Left ventricle myocardium superior (tissue), 1 donor: ENCODE data around the gene GMDS. TPM values are rescaled to one million over a fixed set of nuclear protein-coding genes. Genes with fewer than 3 reads are reported as not detected.

ENCODE experiments used
- ATAC-seq: fragments of 200-7000 bp; cut with Tn5 transposase; one replicate; pipeline ENCODE4 v1.9.1; 2020; ENCODE audit warnings: mild to moderate bottlenecking, moderate library complexity
- DNase-seq: peaks from one replicate; pipeline ENCODE4 v3.0.0-alpha.2; 2020
- intact Hi-C: fragments of 100-400 bp; cut with micrococcal nuclease; formaldehyde crosslinking; loops from one replicate; pipeline ENCODE4 v1.11.0; 2022
- total RNA-seq: library from RNA; stranded (reverse); fragmentation: NEBNext Ultra II Directional; extraction: Animal tissue kit (Norgen Biotek cat#: 25700); gene quantifications from one replicate; pipeline ENCODE4 v1.2.1, GENCODE V29; 2021
- donor health status: DM: no; HTN: yes; CAD: no; lungs with severe emphysema.

The GMDS gene
- total RNA-seq, 1 donor from 2014 or later: 6.4 TPM

- intact Hi-C loops: no loop called here
- ATAC-seq (no peak), DNase-seq (no peak)
Measured at GRCh38 chr6:1984346-1984994, 260.9 kb downstream of the GMDS start.

DNA sequence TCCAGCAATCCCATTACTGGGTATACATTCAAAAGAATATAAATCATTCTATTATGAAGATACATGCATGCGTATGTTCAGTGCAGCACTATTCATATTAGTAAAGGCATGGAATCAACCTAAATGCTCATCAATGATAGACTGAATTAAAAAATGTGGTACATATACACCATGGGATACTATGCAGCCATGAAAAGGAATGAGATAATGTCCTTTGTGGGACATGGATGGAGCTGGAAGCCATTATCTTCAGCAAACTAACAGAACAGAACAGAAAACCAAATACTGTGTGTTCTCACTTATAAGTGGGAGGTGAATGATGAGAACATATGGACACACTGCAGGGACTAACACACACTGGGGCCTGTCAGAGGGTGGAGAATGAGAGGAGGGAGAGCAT lies 261.6 kb downstream of the GMDS start:
- no peak for DNase-seq
- no peak for ATAC-seq
- intact Hi-C loops: no loop called here

DNA sequence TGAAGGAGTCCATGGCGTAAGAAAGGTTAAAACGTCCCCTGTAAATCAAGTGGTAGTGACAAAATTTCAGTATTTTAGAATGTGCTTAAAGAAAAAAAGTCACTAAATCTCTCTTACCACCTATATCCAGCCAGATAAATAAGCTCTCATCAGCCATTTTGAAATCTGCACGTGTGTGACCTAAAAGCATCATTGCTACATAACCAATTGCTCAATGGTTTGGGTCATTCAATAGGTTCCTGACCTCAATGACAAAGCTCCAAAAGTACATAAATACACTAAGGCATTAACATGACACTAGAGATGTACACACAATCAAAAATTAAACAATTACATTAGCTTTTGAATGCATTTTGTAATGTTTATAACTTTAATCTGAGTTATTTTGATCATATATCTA lies 272.4 kb downstream of the GMDS start:
- no peak for DNase-seq
- ATAC-seq: no peak
- intact Hi-C loops: no loop called here

GRCh38 chr6:1971612-1972011 lies 273.8 kb downstream of the GMDS start:
- DNase-seq (no peak), ATAC-seq (no peak)
- intact Hi-C loops: no loop called here

- intact Hi-C loops: no loop called here
- no peak for ATAC-seq
- DNase-seq: no peak
Measured at GRCh38 chr6:1970151-1970561, 275.2 kb downstream of the GMDS start.

DNA sequence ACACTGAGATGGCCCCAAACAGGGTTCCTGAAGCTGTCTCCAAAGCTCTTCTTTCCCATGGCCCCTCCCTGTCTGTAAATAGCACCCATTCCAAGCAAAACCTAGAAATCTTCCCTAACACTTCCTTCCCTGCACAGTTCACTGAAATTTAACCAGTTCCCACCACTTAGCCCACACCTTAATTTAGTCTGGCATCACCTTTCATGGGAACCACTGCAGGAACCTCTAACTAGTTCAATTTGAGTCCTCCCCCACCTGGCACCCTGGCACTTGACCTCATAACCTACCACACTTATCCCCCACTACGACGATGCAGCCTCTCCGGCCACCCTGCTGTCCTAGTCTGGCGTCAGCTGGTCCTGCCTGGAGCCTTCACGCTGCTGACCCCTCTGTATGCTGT lies 278.7 kb downstream of the GMDS start:
- intact Hi-C loops: no loop called here
- DNase-seq (no peak), ATAC-seq (no peak)

DNA sequence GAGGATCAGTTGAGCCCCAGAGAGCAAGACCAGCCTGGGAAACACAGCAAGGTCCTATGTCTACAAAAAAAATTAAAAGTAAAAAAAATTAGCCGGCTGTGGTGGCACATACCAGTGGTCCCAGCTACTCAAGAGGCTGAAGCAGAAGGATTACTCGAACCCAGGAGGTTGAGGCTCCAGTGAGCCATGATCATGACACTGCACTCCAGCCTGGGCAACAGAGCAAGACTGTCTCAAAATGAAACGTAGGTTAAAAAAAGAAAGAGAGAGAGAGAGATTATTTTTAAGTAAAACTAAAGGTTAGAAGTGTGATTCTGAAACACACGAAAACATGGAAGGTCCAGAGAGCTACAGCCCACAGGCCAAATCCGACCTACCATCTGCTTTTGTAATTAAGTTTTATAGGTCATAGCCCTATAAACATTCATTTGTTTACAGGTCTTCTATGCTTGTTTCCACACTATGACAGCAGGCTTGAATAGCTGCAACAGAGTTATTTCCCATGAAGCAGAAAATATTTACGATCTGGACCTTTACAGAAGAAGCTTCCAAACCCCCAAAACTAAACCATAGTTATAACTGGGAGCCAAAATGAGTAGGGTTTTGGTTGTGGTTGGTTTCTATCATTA lies 279.7 kb downstream of the GMDS start:
- ATAC-seq (peak; percentile 58), DNase-seq (no peak)
- intact Hi-C loops: no loop called here

DNA sequence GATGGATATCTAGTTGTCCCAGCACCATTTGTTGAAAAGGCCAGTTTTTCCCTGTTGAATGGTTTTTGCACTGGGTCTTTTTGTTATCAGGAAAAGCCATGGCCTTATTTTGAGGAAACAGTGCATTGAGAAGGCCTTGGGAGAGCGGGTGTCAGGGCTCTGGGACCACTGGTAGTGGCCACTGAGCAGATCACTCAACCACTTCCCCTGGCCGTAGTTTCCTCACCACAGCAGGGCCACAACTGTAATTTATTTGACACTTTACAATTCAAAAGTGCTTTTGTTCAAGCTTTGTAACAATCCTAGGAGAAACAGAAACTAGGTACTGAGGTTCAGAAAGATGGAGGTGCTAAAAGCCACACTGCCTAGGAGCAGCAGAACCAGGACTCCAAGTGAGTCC lies 281.8 kb downstream of the GMDS start:
- intact Hi-C loops: no loop called here
- ATAC-seq (no peak), DNase-seq (no peak)

DNA sequence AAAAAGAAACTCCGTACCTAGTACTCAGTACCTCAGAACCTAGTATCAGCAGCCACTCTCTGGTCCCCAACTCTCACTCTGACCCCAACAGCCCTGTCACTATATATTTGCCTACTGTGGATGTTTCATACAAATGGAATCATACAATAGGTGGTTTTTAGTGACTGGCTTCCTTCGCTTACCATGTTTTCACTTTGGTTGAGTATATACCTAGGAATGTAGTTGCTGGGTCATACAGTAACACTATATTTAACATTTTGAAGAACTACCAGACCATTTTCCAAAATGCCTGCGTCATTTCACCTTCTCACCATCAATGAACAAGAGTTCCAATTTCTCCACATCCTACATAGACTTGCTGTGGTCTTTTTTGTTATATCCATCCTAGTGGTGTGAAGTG lies 283.2 kb downstream of the GMDS start:
- DNase-seq: no peak
- intact Hi-C loops: no loop called here
- no peak for ATAC-seq

- DNase-seq (no peak), ATAC-seq (no peak)
- intact Hi-C loops: no loop called here
Measured at GRCh38 chr6:1960486-1961142, 284.8 kb downstream of the GMDS start.

DNA sequence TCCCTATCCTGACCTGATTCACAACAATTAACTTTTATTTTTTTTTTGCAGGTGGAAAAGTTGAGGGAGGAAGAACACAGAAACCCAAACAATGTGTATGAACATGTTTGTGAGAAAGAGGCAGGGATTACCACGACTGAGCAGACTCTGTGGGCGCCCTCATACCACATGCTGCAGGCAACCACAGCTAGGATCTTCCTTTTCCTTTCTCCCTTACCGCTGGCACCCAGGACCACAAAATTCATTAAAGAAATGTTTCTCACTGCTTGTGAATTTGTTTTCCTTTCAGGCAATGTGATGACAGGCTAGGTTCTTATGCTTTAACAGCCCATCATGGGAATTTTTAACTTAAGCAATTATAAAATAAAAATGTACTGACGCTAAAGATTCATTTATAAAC lies 287.1 kb downstream of the GMDS start:
- intact Hi-C loops: no loop called here
- DNase-seq: no peak
- ATAC-seq: no peak

GRCh38 chr6:1957746-1958145 lies 287.7 kb downstream of the GMDS start:
- DNase-seq (no peak), ATAC-seq (no peak)
- intact Hi-C loops: no loop called here

- DNase-seq (no peak), ATAC-seq (no peak)
- intact Hi-C loops: no loop called here
Measured at GRCh38 chr6:1952740-1953360, 292.6 kb downstream of the GMDS start.

DNA sequence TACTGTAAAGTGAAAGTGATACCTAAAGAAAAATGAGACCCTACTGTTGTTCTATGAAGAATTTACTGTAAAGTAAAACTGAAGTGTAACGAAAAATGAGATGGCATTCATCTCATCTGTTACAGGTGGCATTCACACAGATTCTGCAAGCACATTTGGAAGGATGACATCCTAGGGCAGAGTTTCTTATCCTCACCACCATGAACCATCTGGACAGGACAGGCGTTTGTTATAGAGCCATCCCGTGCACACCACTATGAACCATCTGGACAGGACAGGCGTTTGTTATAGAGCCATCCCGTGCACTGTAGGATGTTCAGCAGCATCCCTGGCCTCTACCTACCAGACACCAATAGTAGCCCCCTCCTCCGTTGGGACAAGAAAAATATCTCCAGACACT lies 294.8 kb downstream of the GMDS start:
- DNase-seq (no peak), ATAC-seq (no peak)
- intact Hi-C loops: no loop called here

GRCh38 chr6:1949538-1949937 lies 295.9 kb downstream of the GMDS start:
- DNase-seq (no peak), ATAC-seq (no peak)
- intact Hi-C loops: no loop called here

DNA sequence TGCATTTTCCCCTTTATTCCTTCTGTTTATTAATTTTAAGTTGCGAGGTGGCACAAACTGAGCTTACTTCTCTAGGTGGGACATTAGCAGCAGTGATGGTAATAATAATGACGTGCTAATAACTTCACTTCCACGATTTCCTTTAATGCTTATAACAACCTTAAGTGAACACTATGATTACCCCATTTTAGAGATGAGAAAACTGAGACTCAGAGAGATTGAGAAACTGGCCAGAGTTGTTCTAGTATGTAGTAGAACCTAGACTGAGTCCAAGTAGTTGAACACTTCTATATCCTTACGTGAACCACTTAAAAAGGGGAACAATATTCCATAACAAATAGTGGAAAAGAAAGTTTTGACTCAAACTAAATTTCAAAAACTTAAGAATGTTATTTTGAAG lies 297.5 kb downstream of the GMDS start:
- ATAC-seq (no peak), DNase-seq (no peak)
- intact Hi-C loops: no loop called here

GRCh38 chr6:1946583-1946982 lies 298.8 kb downstream of the GMDS start:
- ATAC-seq (no peak), DNase-seq (no peak)
- intact Hi-C loops: no loop called here

- DNase-seq (no peak), ATAC-seq (no peak)
- intact Hi-C loops: no loop called here
Measured at GRCh38 chr6:1945235-1945832, 300.1 kb downstream of the GMDS start.

GRCh38 chr6:1942834-1943233 lies 302.6 kb downstream of the GMDS start:
- DNase-seq (no peak), ATAC-seq (no peak)
- intact Hi-C loops: no loop called here

GRCh38 chr6:1941534-1941933 lies 303.9 kb downstream of the GMDS start:
- intact Hi-C loops: no loop called here
- DNase-seq (no peak), ATAC-seq (no peak)
